ENCODE measurements around the gene ADGRG1. TPM values are rescaled to one million over a fixed set of nuclear protein-coding genes. Genes with fewer than 3 reads are reported as not detected.

ADGRG1 gene
- total and polyA plus RNA-seq, 8 donors = 17.3 to 78.4 (median 19.3) TPM

GRCh38 chr16:57612494-57612893, 15.9 kb upstream of the ADGRG1 start:
- intact Hi-C loops (cut with DNase I) = no loop called here
- no peak for TF ChIP-seq CTCF (IDR thresholded peaks at IDR 0.05)
- Histone ChIP-seq H3K4me3 (no peak overlapping the region), H3K9me3 (no peaks in the 10 kb centered on the region), H3K27me3 (no peaks in the 10 kb centered on the region), H3K4me1 (peaks cover 0 to 6% of the 10 kb centered on the region in 2 donors), H3K27ac (no peak overlapping the region), H3K36me3 (no peaks in the 10 kb centered on the region)
- peak in 1 of 4 donors; percentile 8 for DNase-seq
- no peak for ATAC-seq

GRCh38 chr16:57613514-57613913, 14.9 kb upstream of the ADGRG1 start:
- H3K27ac ChIP-seq = no peak overlapping the region
- H3K27me3 ChIP-seq = no peaks in the 10 kb centered on the region
- intact Hi-C loops (cut with DNase I) = no loop called here
- H3K4me1 ChIP-seq = peaks cover 3 to 6% of the 10 kb centered on the region in 2 donors
- H3K36me3 ChIP-seq = no peaks in the 10 kb centered on the region
- no peaks in the 10 kb centered on the region for H3K9me3 ChIP-seq
- H3K4me3 ChIP-seq = no peak overlapping the region
- DNase-seq = peak in 1 of 4 donors; percentile 7
- no peak for TF ChIP-seq CTCF (IDR thresholded peaks at IDR 0.05)
- no peak for ATAC-seq

GRCh38 chr16:57614536-57614935, 13.9 kb upstream of the ADGRG1 start:
- no peaks in the 10 kb centered on the region for H3K9me3 ChIP-seq
- intact Hi-C loops (cut with DNase I) = no loop called here
- peaks cover 0 to 5% of the 10 kb centered on the region in 2 donors for H3K4me1 ChIP-seq
- H3K36me3 ChIP-seq = no peaks in the 10 kb centered on the region
- TF ChIP-seq CTCF (IDR thresholded peaks at IDR 0.05) = no peak
- H3K27ac ChIP-seq = no peak overlapping the region
- peak in 1 of 4 donors; percentile 12 for DNase-seq
- no peaks in the 10 kb centered on the region for H3K27me3 ChIP-seq
- ATAC-seq = no peak
- no peak overlapping the region for H3K4me3 ChIP-seq

- intact Hi-C loops (cut with DNase I) = no loop called here
- peak in 1 of 4 donors; percentile 22 for DNase-seq
- TF ChIP-seq CTCF (IDR thresholded peaks at IDR 0.05) = no peak
- Histone ChIP-seq H3K36me3 (no peaks in the 10 kb centered on the region), H3K27ac (no peak overlapping the region), H3K27me3 (no peaks in the 10 kb centered on the region), H3K9me3 (no peaks in the 10 kb centered on the region), H3K4me1 (peaks cover 0 to 5% of the 10 kb centered on the region in 2 donors), H3K4me3 (no peak overlapping the region)
- no peak for ATAC-seq
These were observed 13.5 kb upstream of the ADGRG1 start for GRCh38 chr16:57614944-57615343.

GRCh38 chr16:57615813-57616212, 12.6 kb upstream of the ADGRG1 start:
- Histone ChIP-seq H3K9me3 (no peaks in the 10 kb centered on the region), H3K36me3 (no peaks in the 10 kb centered on the region), H3K27ac (no peak overlapping the region), H3K4me3 (no peak overlapping the region), H3K4me1 (peaks cover 0 to 5% of the 10 kb centered on the region in 2 donors), H3K27me3 (no peaks in the 10 kb centered on the region)
- no peak for ATAC-seq
- intact Hi-C loops (cut with DNase I) = no loop called here
- no peak for DNase-seq
- no peak for TF ChIP-seq CTCF (IDR thresholded peaks at IDR 0.05)

Measured in left lung (tissue), 10 donors.